Upper lobe of left lung (tissue), 4 donors: ENCODE data around the gene C20orf144.

Experiments used
- CTCF ChIP-seq, 6 experiments: fragments of 450-650 bp in 4 of 6; fragments of 200-600 bp in 2 of 6; sonication (generic) in 2 of 6; IDR thresholded peaks; one replicate each; pipeline ENCODE4 v1.5.1; 2016 to 2019; ENCODE audit warnings: antibody characterized with exemption in 6 of 6
- EP300 ChIP-seq, 4 donors: sonication (generic); formaldehyde crosslinking; IDR thresholded peaks; one replicate each; pipeline ENCODE4 v1.5.1; 2017; ENCODE audit warnings: antibody characterized with exemption in 4 of 4, control low read depth in 2 of 4

DNA sequence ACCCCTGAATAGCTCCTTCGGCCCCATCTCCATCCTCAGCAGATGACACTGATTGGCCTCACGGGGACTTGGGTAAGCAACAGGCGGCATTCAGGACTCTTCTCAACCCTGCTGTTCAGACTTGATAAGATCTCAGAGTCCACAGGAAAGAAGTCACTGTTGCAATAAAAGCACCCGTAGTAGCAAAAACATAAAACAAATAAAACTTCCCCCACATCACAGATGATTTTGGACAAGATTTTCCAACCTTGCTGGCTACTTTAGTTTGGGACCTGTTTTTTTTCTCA, 17.1 kb upstream of the C20orf144 start:
- TF ChIP-seq CTCF (IDR thresholded peaks at IDR 0.05) = no peak
- TF ChIP-seq EP300 (IDR thresholded peaks at IDR 0.05) = no peak
